Sigmoid colon (tissue), 7 donors: ENCODE results near the gene XYLT1. TPM values are rescaled to one million over a fixed set of nuclear protein-coding genes. Genes with fewer than 3 reads are reported as not detected.
A peak's percentile ranks its signal among the peaks of the same experiment; 100 is the strongest.

ENCODE experiments used
- DNase-seq: peaks from one replicate; pipeline ENCODE4 v3.0.0-alpha.2; 2019
- H3K27ac ChIP-seq, 4 donors: fragments of 200-600 bp; sonication (generic); one replicate each; pipeline ENCODE4 v1.5.1; 2016 to 2019; ENCODE audit warnings: mild to moderate bottlenecking in 1 of 4
- H3K27me3 ChIP-seq, 3 donors: fragments of 200-600 bp; sonication (generic); one replicate each; pipeline ENCODE4 v1.5.1; 2019; ENCODE audit warnings: mild to moderate bottlenecking in 1 of 3
- H3K36me3 ChIP-seq, 4 donors: fragments of 200-600 bp; sonication (generic); one replicate each; pipeline ENCODE4 v1.5.1; 2016 to 2019
- H3K4me1 ChIP-seq, 4 donors: fragments of 200-600 bp; sonication (generic); one replicate each; pipeline ENCODE4 v1.5.1; 2017 to 2019
- H3K4me3 ChIP-seq, 4 donors: fragments of 200-600 bp; sonication (generic); one replicate each; pipeline ENCODE4 v1.5.1; 2017 to 2019; ENCODE audit warnings: mild to moderate bottlenecking in 2 of 4, moderate library complexity in 1 of 4
- H3K9me3 ChIP-seq, 4 donors: fragments of 200-600 bp in 3 of 4; sonication (generic) in 3 of 4; one replicate each; pipeline versions ENCODE4 v1.5.1 to v1.6.1; 2013 to 2019
- EP300 ChIP-seq, 4 donors: sonication (generic); formaldehyde crosslinking; IDR thresholded peaks; one replicate each; pipeline ENCODE4 v1.6.1; 2017; ENCODE audit warnings: antibody characterized with exemption in 4 of 4
- POLR2A ChIP-seq, 2 donors: fragments of 450-650 bp; IDR thresholded peaks; one replicate each; pipeline ENCODE4 v1.6.1; 2016; ENCODE audit warnings: antibody characterized with exemption in 2 of 2, mild to moderate bottlenecking in 2 of 2, moderate library complexity in 2 of 2
- POLR2AphosphoS5 ChIP-seq, 4 donors: sonication (generic); formaldehyde crosslinking; IDR thresholded peaks; one replicate each; pipeline ENCODE4 v1.6.1; 2017; ENCODE audit warnings: antibody characterized with exemption in 4 of 4
- WGBS, 2 donors: extraction: QIAGEN DNeasy Blood & Tissue Kit; methylation state at CpG; one replicate each; pipeline ENCODE4 v1.1.7; 2013; 5-methylcytosine and 5-hydroxymethylcytosine counted together
- intact Hi-C: fragments of 100-400 bp; cut with DNase I; formaldehyde crosslinking; loops from one replicate; pipeline ENCODE4 v1.15.1; 2023
- polyA plus RNA-seq, 3 donors: library from polyadenylated mRNA; stranded (reverse); fragments of 200-250 nt; gene quantifications; one replicate each; pipeline ENCODE4 v1.2.3, GENCODE V29; 2013
- total RNA-seq, 4 donors: library from RNA; depleted of rRNA; stranded (reverse); fragments of >200 nt; gene quantifications; one replicate each; pipeline ENCODE4 v1.1.0, GENCODE V29; 2016
- TF ChIP-seq, protein P1 (sequence below), 4 experiments: fragments of 450-650 bp in 3 of 4; fragments of 200-600 bp in 1 of 4; IDR thresholded peaks; one replicate each; pipeline ENCODE4 v1.5.1; 2016 to 2019; ENCODE audit warnings: antibody characterized with exemption in 4 of 4, mild to moderate bottlenecking in 3 of 4, moderate library complexity in 2 of 4
- donor health status: healthy with polysubstance abuse.
- donor health status: Bipolar disorder and iron deficiency.
- donor health status: healthy.

XYLT1 gene
- total and polyA plus RNA-seq, 7 donors, result 0.60 to 33.2 (median 23.0) TPM

GRCh38 chr16:17468611-17469010 lies 2.1 kb downstream of the XYLT1 start:
- intact Hi-C loops, result loop anchor here (1.0 to 5.0 kb wide), 5 partner anchors 61 to 164 kb away; no protein-coding TSS in a partner anchor
- no peak for DNase-seq
- no peaks in the 10 kb centered on the region for H3K27me3 ChIP-seq
- TF ChIP-seq POLR2A (IDR thresholded peaks at IDR 0.05), result no peak
- TF ChIP-seq, protein P1, sequence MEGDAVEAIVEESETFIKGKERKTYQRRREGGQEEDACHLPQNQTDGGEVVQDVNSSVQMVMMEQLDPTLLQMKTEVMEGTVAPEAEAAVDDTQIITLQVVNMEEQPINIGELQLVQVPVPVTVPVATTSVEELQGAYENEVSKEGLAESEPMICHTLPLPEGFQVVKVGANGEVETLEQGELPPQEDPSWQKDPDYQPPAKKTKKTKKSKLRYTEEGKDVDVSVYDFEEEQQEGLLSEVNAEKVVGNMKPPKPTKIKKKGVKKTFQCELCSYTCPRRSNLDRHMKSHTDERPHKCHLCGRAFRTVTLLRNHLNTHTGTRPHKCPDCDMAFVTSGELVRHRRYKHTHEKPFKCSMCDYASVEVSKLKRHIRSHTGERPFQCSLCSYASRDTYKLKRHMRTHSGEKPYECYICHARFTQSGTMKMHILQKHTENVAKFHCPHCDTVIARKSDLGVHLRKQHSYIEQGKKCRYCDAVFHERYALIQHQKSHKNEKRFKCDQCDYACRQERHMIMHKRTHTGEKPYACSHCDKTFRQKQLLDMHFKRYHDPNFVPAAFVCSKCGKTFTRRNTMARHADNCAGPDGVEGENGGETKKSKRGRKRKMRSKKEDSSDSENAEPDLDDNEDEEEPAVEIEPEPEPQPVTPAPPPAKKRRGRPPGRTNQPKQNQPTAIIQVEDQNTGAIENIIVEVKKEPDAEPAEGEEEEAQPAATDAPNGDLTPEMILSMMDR (IDR thresholded peaks at IDR 0.05), result no peak
- peak in 1 of 4 donors; percentile 4 for TF ChIP-seq POLR2AphosphoS5 (IDR thresholded peaks at IDR 0.05)
- peak overlapping the region; percentile 86 to 94 (median 91) for H3K27ac ChIP-seq
- H3K4me1 ChIP-seq, result peaks cover 0 to 60% (median 48%) of the 10 kb centered on the region in 4 donors
- H3K9me3 ChIP-seq, result no peaks in the 10 kb centered on the region
- H3K4me3 ChIP-seq, result peak overlapping the region; percentile 87 to 97 (median 88)
- no peaks in the 10 kb centered on the region for H3K36me3 ChIP-seq
- 29 to 59% methylated on average over 7 of the region's 7 CpGs for WGBS, 2 donors

DNA sequence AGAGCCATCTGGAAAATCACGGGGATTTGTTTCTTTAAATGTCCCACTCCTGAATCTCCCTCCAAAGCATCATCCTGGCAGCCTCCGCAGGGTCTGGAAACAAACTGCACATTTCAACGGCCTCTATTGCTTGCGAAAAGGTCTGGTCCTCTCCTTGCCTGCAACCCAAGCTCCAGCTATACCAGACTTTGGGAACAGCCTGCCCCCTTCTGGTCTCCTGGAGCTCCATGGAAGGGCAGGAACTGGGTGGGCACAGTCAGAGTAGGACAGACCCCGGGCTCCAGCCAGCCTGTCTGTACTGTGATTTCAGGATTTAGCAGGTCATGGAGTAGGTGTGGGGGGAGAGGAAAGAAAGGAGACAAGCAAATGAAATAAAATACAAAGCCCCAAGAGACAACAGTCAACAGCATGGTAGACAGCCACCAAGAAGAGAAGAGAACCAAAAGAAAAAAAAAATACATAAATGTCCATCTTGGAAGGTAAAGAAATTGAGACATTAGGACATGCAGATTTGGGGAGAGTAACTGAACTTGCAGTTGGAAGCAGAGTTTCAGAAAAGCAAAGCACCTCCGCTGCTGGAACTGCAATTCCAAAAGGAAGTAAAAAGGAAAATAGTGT lies 2.7 kb downstream of the XYLT1 start:
- H3K9me3 ChIP-seq, result no peaks in the 10 kb centered on the region
- peaks cover 0 to 60% (median 48%) of the 10 kb centered on the region in 4 donors for H3K4me1 ChIP-seq
- intact Hi-C loops, result loop anchor here (2.0 to 5.0 kb wide), 6 partner anchors 61 to 191 kb away; no protein-coding TSS in a partner anchor
- peak; percentile 94 for DNase-seq
- WGBS, 2 donors, result 12 to 26% methylated on average over 6 of the region's 6 CpGs
- H3K27me3 ChIP-seq, result no peaks in the 10 kb centered on the region
- peak overlapping the region; percentile 87 to 97 (median 88) for H3K4me3 ChIP-seq
- no peaks in the 10 kb centered on the region for H3K36me3 ChIP-seq
- peak; percentile 40 to 64 (median 52) for TF ChIP-seq POLR2AphosphoS5 (IDR thresholded peaks at IDR 0.05)
- TF ChIP-seq, protein P1 (IDR thresholded peaks at IDR 0.05), result peak; percentile 67 to 86 (median 77)
- TF ChIP-seq POLR2A (IDR thresholded peaks at IDR 0.05), result no peak
- TF ChIP-seq EP300 (IDR thresholded peaks at IDR 0.05), result no peak
- H3K27ac ChIP-seq, result peak overlapping the region; percentile 86 to 94 (median 91)

DNA sequence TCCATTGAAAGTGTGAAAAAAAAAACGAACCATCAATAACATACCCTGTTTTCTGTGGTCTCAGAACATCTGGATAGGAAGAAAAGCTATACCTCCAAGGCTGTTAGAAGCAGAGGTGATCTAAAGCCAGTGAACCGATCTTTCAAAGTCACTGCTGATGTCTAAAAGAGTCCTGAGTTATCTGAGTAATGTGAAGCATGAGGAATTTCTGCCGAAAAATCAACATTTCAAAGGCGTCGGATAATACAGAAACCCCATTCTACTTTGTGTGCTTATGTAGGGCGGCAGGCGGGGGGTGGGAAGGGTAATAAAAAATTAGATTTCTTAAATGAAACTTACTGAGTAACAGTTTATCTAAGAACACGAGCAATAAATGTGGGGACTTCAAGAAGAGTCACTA lies 3.9 kb downstream of the XYLT1 start:
- Histone ChIP-seq H3K4me1 (peaks cover 0 to 60% (median 48%) of the 10 kb centered on the region in 4 donors), H3K4me3 (peak overlapping the region in 3 of 4 donors; percentile 88 to 97 (median 88)), H3K27ac (peak overlapping the region; percentile 53 to 94 (median 89)), H3K9me3 (no peaks in the 10 kb centered on the region), H3K36me3 (no peaks in the 10 kb centered on the region), H3K27me3 (no peaks in the 10 kb centered on the region)
- TF ChIP-seq POLR2AphosphoS5 (IDR thresholded peaks at IDR 0.05) (no peak), POLR2A (IDR thresholded peaks at IDR 0.05) (no peak), EP300 (IDR thresholded peaks at IDR 0.05) (no peak)
- TF ChIP-seq, protein P1 (IDR thresholded peaks at IDR 0.05), result no peak
- WGBS, 2 donors, result 22 to 67% methylated on average over 8 of the region's 8 CpGs
- intact Hi-C loops, result loop anchor here (2.0 to 5.0 kb wide), 4 partner anchors 60 to 190 kb away; no protein-coding TSS in a partner anchor
- no peak for DNase-seq

GRCh38 chr16:17465460-17465859 lies 5.3 kb downstream of the XYLT1 start:
- no peaks in the 10 kb centered on the region for H3K9me3 ChIP-seq
- H3K36me3 ChIP-seq, result no peaks in the 10 kb centered on the region
- peaks cover 0 to 61% (median 51%) of the 10 kb centered on the region in 4 donors for H3K4me1 ChIP-seq
- 74 to 75% methylated on average over 6 of the region's 6 CpGs for WGBS, 2 donors
- peak overlapping the region in 3 of 4 donors; percentile 86 to 94 (median 92) for H3K27ac ChIP-seq
- no peak for DNase-seq
- no peak for TF ChIP-seq POLR2A (IDR thresholded peaks at IDR 0.05)
- peak in 3 of 4 donors; percentile 45 to 53 (median 48) for TF ChIP-seq POLR2AphosphoS5 (IDR thresholded peaks at IDR 0.05)
- peak in 1 of 4 donors; percentile 19 for TF ChIP-seq EP300 (IDR thresholded peaks at IDR 0.05)
- TF ChIP-seq, protein P1 (IDR thresholded peaks at IDR 0.05), result no peak
- H3K4me3 ChIP-seq, result no peak overlapping the region
- no peaks in the 10 kb centered on the region for H3K27me3 ChIP-seq
- intact Hi-C loops, result loop anchor here (5.0 kb wide), 2 partner anchors 58 to 103 kb away; no protein-coding TSS in a partner anchor
